ENCODE results near the gene ANO5. TPM values are rescaled to one million over a fixed set of nuclear protein-coding genes. Genes with fewer than 3 reads are reported as not detected.

Gene ANO5
- total and polyA plus RNA-seq, 9 of the 15 experiments (the other 6 are each of a cell fraction or from before 2014, with no cell fraction given) = 0.16 to 0.58 (median 0.28) TPM

GRCh38 chr11:22161489-22161888, 31.4 kb upstream of the ANO5 start:
- no peak for FAIRE-seq
- no peak for ATAC-seq
- no peak overlapping the region for H2AFZ ChIP-seq (ENCODE audit: low read depth, low read length)
- in situ Hi-C loops (cut with MboI) = no loop called here
- ChIA-PET POLR2A (interaction anchor here (0.6 kb wide), 1 partner anchor 1391 kb away, joined by 3 read pairs; no protein-coding TSS in a partner anchor), CTCF (ENCODE audit: low intra/inter-chr PET ratio) (no interaction called here)
- H3K4me1 ChIP-seq (replicated peaks in 1 of 2; ENCODE audit: control insufficient read depth in 2 of 2, insufficient read depth in 2 of 2, low read length in 2 of 2) = no peaks in the 10 kb centered on the region
- H3K27ac ChIP-seq (ENCODE audit: extremely low read depth, low read depth, low read length) = no peak overlapping the region
- DNase-seq (ENCODE audit: extremely low read depth in 1 of 4, low spot score in 3 of 4) = no peak
- TF ChIP-seq ARHGAP35 (IDR thresholded peaks at IDR 0.05; ENCODE audit: partially characterized antibody) (no peak), ZBED1 (IDR thresholded peaks at IDR 0.05) (no peak), NFXL1 (CRISPR knock-in tag; IDR thresholded peaks at IDR 0.05) (no peak), UBTF (IDR thresholded peaks at IDR 0.05; ENCODE audit: borderline replicate concordance in 1 of 2, low read depth in 2 of 2, low read length in 2 of 2) (no peak), CHD2 (IDR thresholded peaks at IDR 0.05; ENCODE audit: low read depth, low read length) (no peak), BCOR (IDR thresholded peaks at IDR 0.05) (no peak), COPS2 (conservative IDR thresholded peaks at IDR 0.05) (no peak), POLR2G (IDR thresholded peaks at IDR 0.05; ENCODE audit: low read depth, low read length) (no peak), PPARD (CRISPR knock-in tag; IDR thresholded peaks at IDR 0.05) (no peak), ID3 (CRISPR knock-in tag; IDR thresholded peaks at IDR 0.05) (no peak), ID3 (tag; IDR thresholded peaks at IDR 0.05) (no peak), ADNP (tag; IDR thresholded peaks at IDR 0.05) (no peak)
- TF ChIP-seq, protein P1, sequence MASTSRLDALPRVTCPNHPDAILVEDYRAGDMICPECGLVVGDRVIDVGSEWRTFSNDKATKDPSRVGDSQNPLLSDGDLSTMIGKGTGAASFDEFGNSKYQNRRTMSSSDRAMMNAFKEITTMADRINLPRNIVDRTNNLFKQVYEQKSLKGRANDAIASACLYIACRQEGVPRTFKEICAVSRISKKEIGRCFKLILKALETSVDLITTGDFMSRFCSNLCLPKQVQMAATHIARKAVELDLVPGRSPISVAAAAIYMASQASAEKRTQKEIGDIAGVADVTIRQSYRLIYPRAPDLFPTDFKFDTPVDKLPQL (IDR thresholded peaks at IDR 0.05; ENCODE audit: extremely low read depth, insufficient read length) = no peak
- H3K4me3 ChIP-seq = no peak overlapping the region
- intact Hi-C loops (cut with micrococcal nuclease) = loop anchor here (10.0 kb wide), 1 partner anchor 143 kb away; no protein-coding TSS in a partner anchor
- H3K9me3 ChIP-seq (replicated peaks; ENCODE audit: control insufficient read depth, insufficient read depth, low read depth, low read length) = no peaks in the 10 kb centered on the region
- H3K27me3 ChIP-seq (ENCODE audit: control insufficient read depth in 2 of 2, insufficient read depth in 2 of 2, low read length in 2 of 2) = no peaks in the 10 kb centered on the region
- no peaks in the 10 kb centered on the region for H3K9me1 ChIP-seq (ENCODE audit: control insufficient read depth, insufficient read depth, low read length)
- WGBS (ENCODE audit: insufficient coverage, low coverage, missing lambda C conversion rate) = 0% methylated on average over 1 of the region's 1 CpG
- H3K9ac ChIP-seq (ENCODE audit: insufficient read depth in 1 of 2, low read depth in 2 of 2, low read length in 2 of 2) = no peak overlapping the region
- H3K4me2 ChIP-seq (ENCODE audit: insufficient read depth, low read length) = no peak overlapping the region
- H4K20me1 ChIP-seq (replicated peaks; ENCODE audit: control insufficient read depth, insufficient read depth, low read length) = no peaks in the 10 kb centered on the region
- H3K79me2 ChIP-seq (ENCODE audit: control insufficient read depth, insufficient read depth, low read length) = no peaks in the 10 kb centered on the region
- BruUV-seq (replicated peaks) = no TSS peak
- no peaks in the 10 kb centered on the region for H3K36me3 ChIP-seq (ENCODE audit: control insufficient read depth, insufficient read depth, low read length)
